ENCODE results near the gene MXI1. TPM values are rescaled to one million over a fixed set of nuclear protein-coding genes. Genes with fewer than 3 reads are reported as not detected.

The MXI1 gene
- total RNA-seq, 1 experiment from 2014 or later, result 16.6 TPM

DNA sequence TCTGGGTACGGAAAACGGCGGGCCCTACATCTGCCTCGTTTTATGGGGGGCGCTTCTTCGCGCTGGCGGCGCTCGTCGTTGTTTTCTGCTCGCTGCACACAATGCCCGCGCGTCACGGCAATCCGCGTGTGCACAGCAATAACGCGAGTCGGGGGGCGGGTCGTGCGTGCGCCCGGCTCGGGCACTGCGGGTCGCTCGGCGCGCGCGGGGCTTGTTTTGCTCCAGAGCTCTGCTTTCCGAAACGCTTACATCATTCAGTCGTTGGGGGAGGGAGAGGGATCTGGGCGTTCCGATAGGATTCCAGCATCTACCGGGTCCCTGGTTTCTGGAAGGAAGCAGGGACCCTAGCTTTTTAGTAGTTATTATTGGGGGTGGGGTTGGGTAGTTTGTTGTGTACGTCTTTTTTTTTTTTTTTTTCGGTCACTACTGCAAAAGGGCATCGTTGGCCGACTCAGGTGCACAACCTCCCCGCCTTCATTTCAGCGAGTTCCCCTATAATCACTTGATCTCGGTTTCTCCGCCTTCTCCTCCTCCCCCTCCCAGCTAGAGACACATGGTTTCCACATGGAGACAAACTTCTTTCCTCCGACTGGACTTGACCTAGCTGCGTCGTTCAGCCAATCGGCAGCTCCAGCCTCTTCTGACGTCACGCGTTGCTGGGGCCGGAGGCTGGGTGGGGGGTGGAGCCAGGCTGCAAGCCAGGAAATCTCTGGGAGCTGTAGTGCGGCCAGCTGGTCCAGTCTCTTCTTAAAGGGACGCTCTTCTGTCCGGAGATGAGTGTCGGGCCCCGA lies 3.5 kb downstream of the MXI1 start (continued):
- TF ChIP-seq, protein P1, sequence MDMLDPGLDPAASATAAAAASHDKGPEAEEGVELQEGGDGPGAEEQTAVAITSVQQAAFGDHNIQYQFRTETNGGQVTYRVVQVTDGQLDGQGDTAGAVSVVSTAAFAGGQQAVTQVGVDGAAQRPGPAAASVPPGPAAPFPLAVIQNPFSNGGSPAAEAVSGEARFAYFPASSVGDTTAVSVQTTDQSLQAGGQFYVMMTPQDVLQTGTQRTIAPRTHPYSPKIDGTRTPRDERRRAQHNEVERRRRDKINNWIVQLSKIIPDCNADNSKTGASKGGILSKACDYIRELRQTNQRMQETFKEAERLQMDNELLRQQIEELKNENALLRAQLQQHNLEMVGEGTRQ (CRISPR knock-in tag; IDR thresholded peaks at IDR 0.05), result peak; percentile 41
- TF ChIP-seq NFATC4 (CRISPR knock-in tag; IDR thresholded peaks at IDR 0.05), result no peak
- no peak for TF ChIP-seq ZNF423 (CRISPR knock-in tag; IDR thresholded peaks at IDR 0.05)
- peak; percentile 65 for TF ChIP-seq SP1 (CRISPR knock-in tag; conservative IDR thresholded peaks at IDR 0.05)
- TF ChIP-seq, protein P2, sequence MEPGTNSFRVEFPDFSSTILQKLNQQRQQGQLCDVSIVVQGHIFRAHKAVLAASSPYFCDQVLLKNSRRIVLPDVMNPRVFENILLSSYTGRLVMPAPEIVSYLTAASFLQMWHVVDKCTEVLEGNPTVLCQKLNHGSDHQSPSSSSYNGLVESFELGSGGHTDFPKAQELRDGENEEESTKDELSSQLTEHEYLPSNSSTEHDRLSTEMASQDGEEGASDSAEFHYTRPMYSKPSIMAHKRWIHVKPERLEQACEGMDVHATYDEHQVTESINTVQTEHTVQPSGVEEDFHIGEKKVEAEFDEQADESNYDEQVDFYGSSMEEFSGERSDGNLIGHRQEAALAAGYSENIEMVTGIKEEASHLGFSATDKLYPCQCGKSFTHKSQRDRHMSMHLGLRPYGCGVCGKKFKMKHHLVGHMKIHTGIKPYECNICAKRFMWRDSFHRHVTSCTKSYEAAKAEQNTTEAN (CRISPR knock-in tag; IDR thresholded peaks at IDR 0.05), result no peak
- TF ChIP-seq, protein P3, sequence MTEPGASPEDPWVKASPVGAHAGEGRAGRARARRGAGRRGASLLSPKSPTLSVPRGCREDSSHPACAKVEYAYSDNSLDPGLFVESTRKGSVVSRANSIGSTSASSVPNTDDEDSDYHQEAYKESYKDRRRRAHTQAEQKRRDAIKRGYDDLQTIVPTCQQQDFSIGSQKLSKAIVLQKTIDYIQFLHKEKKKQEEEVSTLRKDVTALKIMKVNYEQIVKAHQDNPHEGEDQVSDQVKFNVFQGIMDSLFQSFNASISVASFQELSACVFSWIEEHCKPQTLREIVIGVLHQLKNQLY (CRISPR knock-in tag; IDR thresholded peaks at IDR 0.05), result no peak
- no peak for TF ChIP-seq RORB (CRISPR knock-in tag; IDR thresholded peaks at IDR 0.05)
- TF ChIP-seq, protein P4, sequence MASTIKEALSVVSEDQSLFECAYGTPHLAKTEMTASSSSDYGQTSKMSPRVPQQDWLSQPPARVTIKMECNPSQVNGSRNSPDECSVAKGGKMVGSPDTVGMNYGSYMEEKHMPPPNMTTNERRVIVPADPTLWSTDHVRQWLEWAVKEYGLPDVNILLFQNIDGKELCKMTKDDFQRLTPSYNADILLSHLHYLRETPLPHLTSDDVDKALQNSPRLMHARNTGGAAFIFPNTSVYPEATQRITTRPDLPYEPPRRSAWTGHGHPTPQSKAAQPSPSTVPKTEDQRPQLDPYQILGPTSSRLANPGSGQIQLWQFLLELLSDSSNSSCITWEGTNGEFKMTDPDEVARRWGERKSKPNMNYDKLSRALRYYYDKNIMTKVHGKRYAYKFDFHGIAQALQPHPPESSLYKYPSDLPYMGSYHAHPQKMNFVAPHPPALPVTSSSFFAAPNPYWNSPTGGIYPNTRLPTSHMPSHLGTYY (CRISPR knock-in tag; IDR thresholded peaks at IDR 0.05), result no peak
- no peak for TF ChIP-seq ZNF263 (CRISPR knock-in tag; IDR thresholded peaks at IDR 0.05; ENCODE audit: low read depth)
- TF ChIP-seq, protein P5, sequence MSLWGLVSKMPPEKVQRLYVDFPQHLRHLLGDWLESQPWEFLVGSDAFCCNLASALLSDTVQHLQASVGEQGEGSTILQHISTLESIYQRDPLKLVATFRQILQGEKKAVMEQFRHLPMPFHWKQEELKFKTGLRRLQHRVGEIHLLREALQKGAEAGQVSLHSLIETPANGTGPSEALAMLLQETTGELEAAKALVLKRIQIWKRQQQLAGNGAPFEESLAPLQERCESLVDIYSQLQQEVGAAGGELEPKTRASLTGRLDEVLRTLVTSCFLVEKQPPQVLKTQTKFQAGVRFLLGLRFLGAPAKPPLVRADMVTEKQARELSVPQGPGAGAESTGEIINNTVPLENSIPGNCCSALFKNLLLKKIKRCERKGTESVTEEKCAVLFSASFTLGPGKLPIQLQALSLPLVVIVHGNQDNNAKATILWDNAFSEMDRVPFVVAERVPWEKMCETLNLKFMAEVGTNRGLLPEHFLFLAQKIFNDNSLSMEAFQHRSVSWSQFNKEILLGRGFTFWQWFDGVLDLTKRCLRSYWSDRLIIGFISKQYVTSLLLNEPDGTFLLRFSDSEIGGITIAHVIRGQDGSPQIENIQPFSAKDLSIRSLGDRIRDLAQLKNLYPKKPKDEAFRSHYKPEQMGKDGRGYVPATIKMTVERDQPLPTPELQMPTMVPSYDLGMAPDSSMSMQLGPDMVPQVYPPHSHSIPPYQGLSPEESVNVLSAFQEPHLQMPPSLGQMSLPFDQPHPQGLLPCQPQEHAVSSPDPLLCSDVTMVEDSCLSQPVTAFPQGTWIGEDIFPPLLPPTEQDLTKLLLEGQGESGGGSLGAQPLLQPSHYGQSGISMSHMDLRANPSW (CRISPR knock-in tag; conservative IDR thresholded peaks at IDR 0.05; ENCODE audit: low read depth), result no peak
- TF ChIP-seq, protein P6, sequence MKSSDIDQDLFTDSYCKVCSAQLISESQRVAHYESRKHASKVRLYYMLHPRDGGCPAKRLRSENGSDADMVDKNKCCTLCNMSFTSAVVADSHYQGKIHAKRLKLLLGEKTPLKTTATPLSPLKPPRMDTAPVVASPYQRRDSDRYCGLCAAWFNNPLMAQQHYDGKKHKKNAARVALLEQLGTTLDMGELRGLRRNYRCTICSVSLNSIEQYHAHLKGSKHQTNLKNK (CRISPR knock-in tag; IDR thresholded peaks at IDR 0.05), result no peak
- TF ChIP-seq SOX15 (CRISPR knock-in tag; IDR thresholded peaks at IDR 0.05), result no peak
- TF ChIP-seq, protein P7, sequence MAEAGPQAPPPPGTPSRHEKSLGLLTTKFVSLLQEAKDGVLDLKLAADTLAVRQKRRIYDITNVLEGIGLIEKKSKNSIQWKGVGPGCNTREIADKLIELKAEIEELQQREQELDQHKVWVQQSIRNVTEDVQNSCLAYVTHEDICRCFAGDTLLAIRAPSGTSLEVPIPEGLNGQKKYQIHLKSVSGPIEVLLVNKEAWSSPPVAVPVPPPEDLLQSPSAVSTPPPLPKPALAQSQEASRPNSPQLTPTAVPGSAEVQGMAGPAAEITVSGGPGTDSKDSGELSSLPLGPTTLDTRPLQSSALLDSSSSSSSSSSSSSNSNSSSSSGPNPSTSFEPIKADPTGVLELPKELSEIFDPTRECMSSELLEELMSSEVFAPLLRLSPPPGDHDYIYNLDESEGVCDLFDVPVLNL (CRISPR knock-in tag; IDR thresholded peaks at IDR 0.05; ENCODE audit: borderline replicate concordance, low read depth), result no peak
- TF ChIP-seq EMX1 (CRISPR knock-in tag; IDR thresholded peaks at IDR 0.05), result no peak
- TF ChIP-seq PRRX2 (CRISPR knock-in tag; IDR thresholded peaks at IDR 0.05), result no peak
- TF ChIP-seq MYBL2 (CRISPR knock-in tag; IDR thresholded peaks at IDR 0.05), result no peak
- no peak for TF ChIP-seq JAZF1 (CRISPR knock-in tag; IDR thresholded peaks at IDR 0.05)
- TF ChIP-seq FOXJ3 (CRISPR knock-in tag; IDR thresholded peaks at IDR 0.05; ENCODE audit: borderline replicate concordance), result no peak
- peak; percentile 97 for TF ChIP-seq NFYB (CRISPR knock-in tag; conservative IDR thresholded peaks at IDR 0.05; ENCODE audit: low read depth)
- no peak for TF ChIP-seq ZBTB21 (CRISPR knock-in tag; IDR thresholded peaks at IDR 0.05; ENCODE audit: borderline replicate concordance)
- TF ChIP-seq, protein P8, sequence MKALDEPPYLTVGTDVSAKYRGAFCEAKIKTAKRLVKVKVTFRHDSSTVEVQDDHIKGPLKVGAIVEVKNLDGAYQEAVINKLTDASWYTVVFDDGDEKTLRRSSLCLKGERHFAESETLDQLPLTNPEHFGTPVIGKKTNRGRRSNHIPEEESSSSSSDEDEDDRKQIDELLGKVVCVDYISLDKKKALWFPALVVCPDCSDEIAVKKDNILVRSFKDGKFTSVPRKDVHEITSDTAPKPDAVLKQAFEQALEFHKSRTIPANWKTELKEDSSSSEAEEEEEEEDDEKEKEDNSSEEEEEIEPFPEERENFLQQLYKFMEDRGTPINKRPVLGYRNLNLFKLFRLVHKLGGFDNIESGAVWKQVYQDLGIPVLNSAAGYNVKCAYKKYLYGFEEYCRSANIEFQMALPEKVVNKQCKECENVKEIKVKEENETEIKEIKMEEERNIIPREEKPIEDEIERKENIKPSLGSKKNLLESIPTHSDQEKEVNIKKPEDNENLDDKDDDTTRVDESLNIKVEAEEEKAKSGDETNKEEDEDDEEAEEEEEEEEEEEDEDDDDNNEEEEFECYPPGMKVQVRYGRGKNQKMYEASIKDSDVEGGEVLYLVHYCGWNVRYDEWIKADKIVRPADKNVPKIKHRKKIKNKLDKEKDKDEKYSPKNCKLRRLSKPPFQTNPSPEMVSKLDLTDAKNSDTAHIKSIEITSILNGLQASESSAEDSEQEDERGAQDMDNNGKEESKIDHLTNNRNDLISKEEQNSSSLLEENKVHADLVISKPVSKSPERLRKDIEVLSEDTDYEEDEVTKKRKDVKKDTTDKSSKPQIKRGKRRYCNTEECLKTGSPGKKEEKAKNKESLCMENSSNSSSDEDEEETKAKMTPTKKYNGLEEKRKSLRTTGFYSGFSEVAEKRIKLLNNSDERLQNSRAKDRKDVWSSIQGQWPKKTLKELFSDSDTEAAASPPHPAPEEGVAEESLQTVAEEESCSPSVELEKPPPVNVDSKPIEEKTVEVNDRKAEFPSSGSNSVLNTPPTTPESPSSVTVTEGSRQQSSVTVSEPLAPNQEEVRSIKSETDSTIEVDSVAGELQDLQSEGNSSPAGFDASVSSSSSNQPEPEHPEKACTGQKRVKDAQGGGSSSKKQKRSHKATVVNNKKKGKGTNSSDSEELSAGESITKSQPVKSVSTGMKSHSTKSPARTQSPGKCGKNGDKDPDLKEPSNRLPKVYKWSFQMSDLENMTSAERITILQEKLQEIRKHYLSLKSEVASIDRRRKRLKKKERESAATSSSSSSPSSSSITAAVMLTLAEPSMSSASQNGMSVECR (CRISPR knock-in tag; IDR thresholded peaks at IDR 0.05; ENCODE audit: borderline replicate concordance), result 0 out of 2 replicates have a peak, but pooled peaks have one; percentile 27
- TF ChIP-seq TEAD1 (CRISPR knock-in tag; IDR thresholded peaks at IDR 0.05), result no peak
- TF ChIP-seq, protein P9, sequence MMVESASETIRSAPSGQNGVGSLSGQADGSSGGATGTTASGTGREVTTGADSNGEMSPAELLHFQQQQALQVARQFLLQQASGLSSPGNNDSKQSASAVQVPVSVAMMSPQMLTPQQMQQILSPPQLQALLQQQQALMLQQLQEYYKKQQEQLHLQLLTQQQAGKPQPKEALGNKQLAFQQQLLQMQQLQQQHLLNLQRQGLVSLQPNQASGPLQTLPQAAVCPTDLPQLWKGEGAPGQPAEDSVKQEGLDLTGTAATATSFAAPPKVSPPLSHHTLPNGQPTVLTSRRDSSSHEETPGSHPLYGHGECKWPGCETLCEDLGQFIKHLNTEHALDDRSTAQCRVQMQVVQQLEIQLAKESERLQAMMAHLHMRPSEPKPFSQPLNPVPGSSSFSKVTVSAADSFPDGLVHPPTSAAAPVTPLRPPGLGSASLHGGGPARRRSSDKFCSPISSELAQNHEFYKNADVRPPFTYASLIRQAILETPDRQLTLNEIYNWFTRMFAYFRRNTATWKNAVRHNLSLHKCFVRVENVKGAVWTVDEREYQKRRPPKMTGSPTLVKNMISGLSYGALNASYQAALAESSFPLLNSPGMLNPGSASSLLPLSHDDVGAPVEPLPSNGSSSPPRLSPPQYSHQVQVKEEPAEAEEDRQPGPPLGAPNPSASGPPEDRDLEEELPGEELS (CRISPR knock-in tag; IDR thresholded peaks at IDR 0.05), result no peak

All from WTC11 (cell line).